Activated CD4-positive, alpha-beta T cell treated with anti-CD3 and anti-CD28 coated beads for 4 hours (primary cell): Measurements from ENCODE around the gene SLITRK1.

Source experiments
- DNase-seq, 2 donors: peaks; one replicate each; pipeline ENCODE4 v3.0.0-alpha.2; 2020

The SLITRK1 gene

DNA sequence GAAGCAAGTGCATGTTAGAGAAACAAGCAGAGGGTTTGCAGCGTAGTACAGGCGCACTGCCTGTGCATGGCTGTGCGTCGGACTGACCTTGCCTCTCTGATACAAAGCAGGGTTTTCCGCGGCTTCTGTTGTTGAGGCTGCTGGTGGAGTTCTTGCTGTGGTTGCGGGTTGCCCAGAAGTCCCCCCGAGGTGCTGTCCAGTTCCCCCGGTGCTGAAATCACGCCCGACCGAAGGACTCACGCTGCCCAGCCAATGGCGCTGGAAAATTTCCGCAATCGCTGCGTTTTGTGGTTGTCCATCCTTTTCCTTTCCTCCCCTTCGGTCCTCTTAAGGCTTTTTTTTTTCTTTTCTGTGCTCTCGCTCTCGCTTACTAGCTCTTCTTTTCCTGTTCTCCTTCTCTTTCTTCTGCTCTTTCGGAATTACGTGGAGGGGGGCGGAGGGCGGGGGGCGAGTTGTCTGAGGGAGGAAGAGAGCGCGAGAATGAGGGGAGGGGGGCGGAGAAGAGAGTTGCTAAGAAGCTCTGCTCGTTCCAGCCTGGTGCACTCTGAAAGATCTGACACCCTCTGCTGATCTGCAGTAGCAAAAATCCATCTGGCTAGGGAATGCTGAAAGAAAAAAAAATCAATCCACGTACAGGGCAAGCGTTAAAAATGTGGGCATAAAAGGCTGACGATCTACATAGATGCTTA, at the start of gene SLITRK1:
Gene SLITRK1 (minus strand): TSS at position 558 of the 689 bp plus-strand sequence. CDS start 967 bp downstream, outside the sequence.
- DNase-seq, result no peak

DNA sequence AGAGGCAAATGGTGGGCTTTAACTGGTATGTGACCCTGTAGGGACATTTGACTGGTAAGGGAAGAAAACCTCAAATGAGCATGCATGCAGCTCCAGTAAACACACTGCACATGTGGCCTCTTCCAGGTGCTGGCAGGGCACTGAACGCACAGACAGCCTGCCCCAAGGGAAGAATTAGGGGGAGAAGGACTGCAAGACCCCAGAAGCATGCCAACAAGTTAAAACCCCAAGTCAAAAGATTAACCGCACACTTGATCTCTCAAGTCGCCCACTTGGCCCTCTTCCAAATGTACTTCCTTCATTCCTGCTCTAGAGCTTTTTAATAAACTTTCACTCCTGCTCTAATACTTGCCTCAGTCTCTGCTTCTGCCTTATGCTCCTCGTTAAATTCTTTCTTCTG, 46.9 kb upstream of the SLITRK1 start:
- no peak for DNase-seq

GRCh38 chr13:83919775-83920174, 37.5 kb upstream of the SLITRK1 start:
- no peak for DNase-seq

GRCh38 chr13:83914368-83914767, 32.1 kb upstream of the SLITRK1 start:
- no peak for DNase-seq

DNA sequence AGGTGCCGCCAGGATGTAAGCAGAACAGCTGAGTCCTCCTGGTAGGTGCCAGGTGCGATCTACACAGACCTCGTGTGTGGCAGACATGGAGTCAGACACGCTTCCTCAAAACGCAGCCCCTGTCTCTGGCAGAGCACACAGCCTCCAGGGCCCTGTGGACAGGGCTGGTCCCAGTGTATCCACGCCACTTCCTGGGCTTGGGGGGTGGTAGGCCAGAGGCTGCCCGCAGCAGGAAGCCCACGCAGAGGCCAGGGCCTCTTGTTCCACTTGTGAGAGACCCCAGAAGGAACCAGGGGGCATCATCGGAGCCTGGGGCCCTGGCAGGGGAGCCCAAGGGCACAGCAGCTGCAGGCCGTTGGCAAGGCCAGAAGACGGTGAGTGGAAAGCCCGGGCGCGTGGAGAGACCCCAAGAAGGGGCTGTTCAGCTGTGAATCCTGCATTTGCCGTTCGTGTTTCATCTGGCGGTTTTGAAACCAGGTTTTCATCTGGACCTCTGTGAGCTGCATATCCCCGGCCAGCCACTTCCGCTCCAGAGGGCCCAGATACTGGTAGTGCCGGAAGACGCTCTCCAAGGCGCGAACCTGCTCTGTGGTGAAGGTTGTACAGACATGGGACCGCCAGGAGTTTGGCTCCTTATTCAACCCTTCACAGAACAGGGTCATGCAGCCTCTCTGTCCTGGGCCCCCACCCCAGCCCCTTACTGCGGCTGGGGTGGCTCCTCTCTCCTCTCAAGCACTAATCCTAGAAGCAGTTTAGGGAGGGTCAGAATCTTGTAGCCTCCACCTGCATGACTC, 25.1 kb upstream of the SLITRK1 start:
- DNase-seq, result no peak

- no peak for DNase-seq
Observed at GRCh38 chr13:83906240-83906820, 24.1 kb upstream of the SLITRK1 start.

DNA sequence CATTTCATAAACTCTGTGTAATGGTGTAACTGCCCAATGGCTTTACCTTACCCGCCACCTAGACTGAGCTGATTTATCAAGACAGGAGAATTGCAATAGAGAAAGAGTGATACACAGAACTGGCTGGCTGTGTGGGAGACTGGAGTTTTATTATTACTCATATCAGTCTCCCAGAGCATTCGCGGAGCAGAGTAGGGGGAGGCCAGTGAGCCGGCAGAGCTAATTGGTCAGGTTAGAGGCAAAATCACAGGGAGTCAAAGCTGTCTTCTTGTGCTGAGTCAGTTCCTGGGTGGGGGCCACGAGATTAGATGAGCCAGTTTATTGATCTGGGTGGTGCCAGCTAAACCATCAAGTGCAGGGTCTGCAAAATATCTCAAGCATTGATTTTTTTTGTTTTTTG, 23.4 kb upstream of the SLITRK1 start:
- DNase-seq, result no peak

DNA sequence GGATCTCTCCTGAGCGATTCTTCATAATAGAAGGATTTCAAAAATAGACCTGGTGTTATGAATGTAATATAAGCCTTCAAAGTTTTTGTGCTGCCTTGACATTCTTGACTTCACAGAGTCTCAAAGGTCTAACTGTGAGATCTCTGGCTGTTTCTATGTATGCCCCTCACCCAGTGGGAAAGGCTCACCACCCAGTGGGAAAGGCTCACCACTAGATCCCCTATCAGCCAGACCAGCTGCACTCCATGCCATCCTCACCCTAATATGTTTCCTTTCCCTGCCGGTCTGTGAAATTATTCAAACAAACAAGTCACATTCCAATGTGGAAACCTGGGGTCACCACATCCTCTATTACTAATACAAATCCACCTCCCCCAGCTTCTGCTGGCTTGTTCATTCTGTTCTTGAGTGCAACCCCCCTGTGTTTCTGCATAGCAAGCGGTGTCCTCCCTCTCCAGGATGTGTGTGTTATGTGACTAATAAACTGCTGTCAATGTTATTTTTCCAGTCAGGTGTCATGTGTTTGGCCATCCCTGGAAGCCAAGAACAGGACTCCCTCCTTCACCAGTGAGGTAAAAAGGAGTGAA, 13.8 kb upstream of the SLITRK1 start:
- DNase-seq, result no peak

- DNase-seq, result no peak
Observed at GRCh38 chr13:83890358-83890757, 8.1 kb upstream of the SLITRK1 start.

GRCh38 chr13:83884141-83884540, 1.9 kb upstream of the SLITRK1 start:
- no peak for DNase-seq

GRCh38 chr13:83883061-83883523, 818 bp upstream of the SLITRK1 start:
- no peak for DNase-seq

DNA sequence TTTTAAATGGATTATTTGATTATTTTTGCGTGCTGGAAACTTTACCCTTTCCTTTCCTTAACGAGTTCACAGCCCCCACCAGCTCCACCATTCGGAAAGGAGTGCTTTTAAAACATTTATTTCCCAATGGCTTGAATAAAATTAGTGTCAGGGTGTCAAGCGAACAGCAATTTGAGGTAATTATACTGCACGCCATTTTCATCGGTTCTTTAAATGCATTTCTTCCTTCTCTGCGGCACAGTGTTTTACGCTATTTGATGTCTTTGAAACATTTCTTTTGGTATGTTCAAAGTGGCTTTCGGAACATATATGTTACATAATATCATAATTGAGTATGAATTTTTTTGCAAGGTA, 309 bp upstream of the SLITRK1 start:
- no peak for DNase-seq

DNA sequence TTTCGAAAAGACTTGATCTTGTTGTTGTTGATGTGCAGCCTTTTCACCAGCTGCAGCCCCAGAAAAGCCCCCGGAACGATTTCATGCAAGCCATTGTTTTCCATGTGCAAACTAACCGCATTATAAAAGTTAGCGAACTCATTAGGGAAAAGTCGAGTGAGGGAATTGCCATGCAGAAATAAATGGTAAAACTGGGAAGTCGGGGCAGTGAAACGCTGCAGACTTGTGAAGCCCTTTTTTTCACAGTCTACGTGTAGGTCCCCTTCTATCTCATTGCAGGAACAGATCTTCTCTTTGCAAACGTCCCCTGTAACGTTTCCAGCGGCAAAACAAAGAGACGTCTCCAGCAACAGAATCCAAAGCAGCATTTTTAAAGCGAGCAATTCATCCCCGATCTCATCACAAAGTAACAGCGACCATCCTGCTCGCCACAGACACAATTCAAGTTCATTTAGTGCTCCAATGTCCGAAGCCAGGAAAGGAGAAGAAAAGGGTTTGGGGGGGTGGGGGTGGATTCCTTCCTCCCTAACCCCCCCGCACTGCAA, 1.1 kb downstream of the SLITRK1 start:
- no peak for DNase-seq

DNA sequence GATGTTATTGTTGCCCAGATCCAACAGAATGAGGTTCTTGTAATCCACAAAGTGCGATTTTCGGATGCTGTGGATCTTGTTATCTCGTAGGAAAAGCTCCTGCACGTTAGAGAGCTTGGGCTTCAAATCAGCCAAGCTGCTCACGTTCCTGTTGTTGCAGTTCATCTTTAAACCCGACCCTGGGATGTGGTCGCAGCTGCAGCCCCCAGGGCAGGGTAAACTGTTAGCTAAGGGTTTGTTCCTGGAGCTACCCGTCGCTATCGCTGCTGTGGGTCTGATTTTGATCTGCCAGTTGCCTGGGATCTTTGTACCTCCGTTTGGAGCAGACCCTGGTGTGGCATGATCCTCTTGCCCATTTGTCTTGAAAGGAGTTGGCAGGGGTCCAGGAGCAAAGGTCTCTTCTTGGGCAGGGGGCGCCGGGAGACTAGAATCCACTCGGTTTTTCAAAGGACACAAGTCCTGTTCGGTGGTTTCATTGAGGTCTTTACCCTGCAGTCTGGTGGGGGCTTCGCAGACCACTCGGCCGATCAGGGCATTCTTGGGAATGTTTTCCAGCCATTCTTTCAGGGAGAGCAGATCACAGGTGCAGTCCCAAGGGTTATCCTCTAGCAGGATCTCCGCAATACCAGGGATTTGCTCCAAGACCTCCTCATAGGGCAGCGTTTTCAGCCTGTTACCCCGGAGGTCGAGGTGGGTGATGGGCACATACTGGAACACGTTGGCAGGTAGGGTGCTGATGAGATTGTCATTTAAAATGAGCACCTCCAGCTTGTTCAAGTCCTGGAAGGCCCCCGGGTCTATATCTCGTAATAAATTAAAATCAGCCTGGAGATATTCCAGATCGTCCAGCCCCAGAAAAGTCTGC, 1.8 kb downstream of the SLITRK1 start:
- no peak for DNase-seq

- DNase-seq, result no peak
Observed at GRCh38 chr13:83879431-83880171, 2.7 kb downstream of the SLITRK1 start.

DNA sequence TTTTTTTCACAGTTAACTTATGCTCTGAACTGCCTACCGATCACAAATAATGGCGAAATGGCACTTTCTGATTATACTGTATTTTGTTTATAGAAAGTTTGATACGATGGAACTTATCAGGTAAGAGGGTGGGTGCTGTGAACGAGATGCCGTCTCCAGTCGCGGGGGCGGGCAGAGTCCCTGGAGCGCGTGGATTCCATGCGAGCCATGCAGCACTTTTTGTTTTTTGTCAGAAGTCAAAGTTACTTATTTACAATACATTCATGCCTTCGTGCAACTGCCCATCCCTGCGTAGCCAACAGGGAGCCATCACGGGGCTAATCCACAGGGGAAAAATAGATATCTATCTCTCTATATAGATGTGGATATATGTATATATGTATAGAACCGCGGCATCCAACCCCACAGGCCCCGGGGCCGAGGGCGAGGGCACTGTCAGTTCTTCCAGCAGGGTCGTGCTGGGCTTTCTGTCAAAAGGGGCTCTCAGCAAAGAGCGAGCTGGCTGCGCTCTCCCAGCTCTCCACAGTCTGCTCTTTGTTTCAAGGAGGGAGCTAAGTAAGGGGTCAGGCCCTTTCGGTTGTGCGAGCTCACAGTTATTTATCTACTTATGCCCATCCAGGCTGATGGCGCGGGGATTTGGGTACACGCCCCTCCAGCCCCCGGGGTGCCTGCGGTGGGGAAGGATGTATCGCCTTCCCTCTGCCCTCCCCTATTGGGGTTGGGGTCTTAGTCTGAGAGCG, 3.4 kb downstream of the SLITRK1 start:
- no peak for DNase-seq

GRCh38 chr13:83877651-83878355, 4.5 kb downstream of the SLITRK1 start:
- no peak for DNase-seq

DNA sequence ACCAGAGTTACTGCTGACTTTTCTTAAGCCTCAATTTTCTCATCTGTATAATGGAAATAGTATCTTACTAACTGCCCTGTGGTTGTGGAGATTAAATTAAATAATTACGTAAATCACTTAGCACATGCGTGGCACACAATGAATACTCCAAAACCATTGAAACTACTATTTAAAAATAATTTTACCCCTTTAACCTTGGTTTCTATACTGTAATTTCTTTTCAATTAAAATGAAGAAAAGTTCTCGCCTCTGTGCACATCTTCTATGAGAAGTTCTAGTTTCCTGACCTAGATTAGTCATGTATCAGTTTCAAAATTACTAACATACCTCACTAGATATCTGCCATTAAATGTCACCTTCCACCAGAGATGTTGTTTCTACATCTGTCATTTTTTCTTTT, 5.7 kb downstream of the SLITRK1 start:
- DNase-seq, result no peak

DNA sequence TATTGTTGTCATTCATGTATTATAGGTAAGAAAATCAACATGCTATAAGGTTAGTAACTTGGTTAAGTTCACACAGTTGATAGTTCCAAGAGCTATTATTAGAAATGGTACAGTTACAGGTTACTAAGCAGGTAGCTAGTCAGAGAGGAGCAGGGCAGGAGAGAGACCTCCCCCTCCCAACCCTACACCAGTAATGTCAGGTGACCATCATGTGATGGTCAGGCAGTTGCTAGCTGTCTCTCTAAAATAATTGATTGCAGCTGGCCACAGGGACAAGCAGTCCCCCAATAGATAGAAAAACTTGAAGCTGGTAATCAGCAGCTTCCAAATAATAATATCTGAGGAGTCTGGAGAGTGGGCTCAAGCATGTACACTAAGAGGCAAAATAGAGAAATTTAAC, 14.6 kb downstream of the SLITRK1 start:
- DNase-seq, result no peak
